ENCODE measurements around the gene OPA1.
"Not testable (repeated sequence)": the region's sequence is repeated elsewhere in the genome, so short reads cannot be mapped to it uniquely, and the experiment has no call there.

The OPA1 gene

DNA sequence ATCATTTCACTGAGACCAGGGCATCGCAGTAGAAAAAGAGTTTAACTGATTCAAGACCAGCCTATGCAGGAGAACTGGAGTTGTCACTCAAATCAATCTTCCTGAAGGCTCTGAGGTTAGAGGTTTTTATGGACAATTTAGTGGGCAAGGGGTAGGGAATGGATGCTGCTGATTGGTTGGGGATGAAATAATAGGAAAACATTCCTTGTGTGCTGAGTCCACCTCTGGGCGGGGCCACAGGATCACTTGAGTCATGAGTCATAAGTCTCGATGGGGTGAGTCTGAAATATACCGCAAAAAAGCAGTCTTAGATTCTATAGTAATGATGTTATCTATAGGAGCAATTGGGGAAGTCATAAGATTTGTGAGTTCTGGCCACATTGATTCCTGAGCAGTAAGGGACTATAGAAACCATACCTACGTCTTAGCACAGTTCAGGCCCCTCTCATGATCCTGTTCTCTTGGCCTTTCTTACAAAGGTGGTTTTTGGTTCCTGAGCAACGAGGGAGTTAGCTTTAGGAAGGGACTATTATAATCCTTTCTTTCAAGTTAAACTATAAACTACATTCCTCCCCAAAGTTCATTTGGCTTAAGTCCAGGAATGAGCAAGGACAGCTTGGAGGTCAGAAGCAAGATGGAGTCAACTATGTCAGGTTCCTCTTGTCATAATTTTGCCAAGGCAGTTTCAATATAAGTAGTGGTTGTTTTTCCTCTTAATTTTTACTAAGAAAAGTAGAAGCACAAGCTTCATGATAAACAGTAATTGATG lies 2.7 kb upstream of the OPA1 start:
- no peak for DNase-seq (ENCODE audit: low spot score)

- DNase-seq (ENCODE audit: low spot score) = peak; percentile 57
These were observed 641 bp downstream of the OPA1 start for GRCh38 chr3:193593668-193594030.

DNA sequence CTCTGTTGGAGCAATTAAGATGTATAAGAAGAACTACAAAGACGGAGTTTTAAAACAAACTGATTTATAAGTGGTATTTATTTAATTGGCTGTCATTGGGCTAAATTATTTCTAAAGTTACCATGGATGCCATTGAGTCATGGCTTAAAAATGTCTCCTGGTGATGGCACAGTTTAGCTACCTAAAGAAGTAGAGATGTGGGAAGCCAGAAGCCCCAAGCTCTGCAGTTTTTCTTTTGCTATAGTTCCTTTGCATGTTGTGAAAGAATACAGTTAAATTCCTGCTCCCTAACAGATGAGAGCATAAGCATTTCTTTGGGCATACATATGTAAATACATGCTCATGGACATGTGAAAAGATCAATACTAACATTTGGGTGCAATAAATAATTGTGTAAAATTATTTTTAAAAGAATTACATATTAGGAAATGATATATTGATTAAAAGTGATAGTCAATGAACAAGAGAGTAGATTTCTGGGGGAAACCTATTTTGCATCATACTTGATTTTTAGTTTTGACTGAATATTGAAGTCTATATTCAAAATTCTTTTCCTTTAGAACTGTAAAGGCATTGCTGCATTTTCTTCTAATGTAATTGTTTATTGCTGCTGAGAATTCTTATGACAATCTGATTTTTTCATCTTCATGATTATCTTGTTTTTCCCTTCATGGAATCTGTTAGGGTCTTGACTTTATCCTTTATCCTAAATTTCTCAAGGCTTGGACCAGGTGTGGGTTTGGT lies 2.1 kb downstream of the OPA1 start:
- no peak for DNase-seq (ENCODE audit: low spot score)

- DNase-seq (ENCODE audit: low spot score) = no peak
These were observed 3.0 kb downstream of the OPA1 start for GRCh38 chr3:193595939-193596487.

DNA sequence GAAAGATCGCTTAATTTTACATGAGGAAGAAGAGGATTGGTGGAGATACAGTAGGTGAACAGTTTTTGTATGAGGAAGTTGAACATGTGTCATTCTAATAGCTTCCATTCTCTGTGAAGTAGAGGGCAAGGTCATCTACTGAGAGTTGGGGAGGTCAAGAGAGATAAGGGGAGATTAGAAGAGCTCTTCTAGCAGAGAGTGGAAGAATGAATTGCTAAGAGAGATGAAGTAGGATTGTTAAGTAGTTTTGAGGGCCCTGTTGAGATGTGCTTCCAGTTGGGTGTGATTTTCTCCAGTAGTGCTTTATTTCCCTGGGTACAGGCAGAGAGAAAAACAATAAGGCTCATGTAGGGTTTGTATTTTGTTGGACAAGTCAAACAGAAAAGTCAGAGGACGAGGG lies 5.2 kb downstream of the OPA1 start:
- no peak for DNase-seq (ENCODE audit: low spot score)

- DNase-seq (ENCODE audit: low spot score) = no peak
These were observed 6.4 kb downstream of the OPA1 start for GRCh38 chr3:193599393-193599792.

- peak; percentile 69 for DNase-seq (ENCODE audit: low spot score)
These were observed 12.9 kb downstream of the OPA1 start for GRCh38 chr3:193605876-193606275.

- not testable (repeated sequence) for DNase-seq (ENCODE audit: low spot score)
These were observed 13.9 kb downstream of the OPA1 start for GRCh38 chr3:193606892-193607291.

DNA sequence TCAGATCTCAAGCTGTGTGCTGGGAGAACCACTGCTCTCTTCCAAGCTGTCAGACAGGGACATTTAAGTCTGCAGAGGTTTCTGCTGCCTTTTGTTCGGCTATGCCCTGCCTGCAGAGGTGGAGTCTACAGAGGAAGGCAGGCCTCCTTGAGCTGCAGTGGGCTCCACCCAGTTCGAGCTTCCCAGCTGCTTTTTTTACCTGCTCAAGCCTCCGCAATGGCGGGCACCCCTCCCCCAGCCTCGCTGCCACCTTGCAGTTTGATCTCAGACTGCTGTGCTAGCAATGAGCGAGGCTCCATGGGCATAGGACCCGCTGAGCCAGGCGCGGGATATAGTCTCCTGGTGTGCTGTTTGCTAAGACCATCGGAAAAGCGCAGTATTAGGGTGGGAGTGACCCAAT lies 17.5 kb downstream of the OPA1 start:
- not testable (repeated sequence) for DNase-seq (ENCODE audit: low spot score)

GRCh38 chr3:193614430-193614829 lies 21.4 kb downstream of the OPA1 start:
- no peak for DNase-seq (ENCODE audit: low spot score)

GRCh38 chr3:193617628-193618027 lies 24.6 kb downstream of the OPA1 start:
- no peak for DNase-seq (ENCODE audit: low spot score)

DNA sequence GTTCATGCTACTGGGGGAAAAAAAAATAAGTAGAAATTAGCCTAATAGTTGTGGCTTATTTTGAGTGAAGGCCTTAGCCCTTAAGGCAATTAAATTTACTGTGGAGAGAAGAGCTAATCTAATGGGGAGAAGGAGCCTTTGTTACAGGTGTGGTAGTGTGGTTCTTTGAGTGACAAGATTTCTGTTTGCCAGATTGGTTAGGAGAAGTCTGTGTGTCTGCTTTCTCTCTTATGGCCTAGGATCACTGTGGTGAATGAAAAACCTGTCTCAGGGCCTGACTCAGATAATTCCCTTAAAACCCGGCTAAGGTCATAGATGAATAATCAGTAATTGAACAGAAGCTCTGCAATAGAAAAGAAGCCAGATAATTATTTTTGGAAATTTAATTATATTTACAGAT lies 27.0 kb downstream of the OPA1 start:
- peak; percentile 60 for DNase-seq (ENCODE audit: low spot score)

GRCh38 chr3:193620650-193621049 lies 27.6 kb downstream of the OPA1 start:
- peak; percentile 83 for DNase-seq (ENCODE audit: low spot score)

GRCh38 chr3:193621127-193621526 lies 28.1 kb downstream of the OPA1 start:
- DNase-seq (ENCODE audit: low spot score) = peak; percentile 32

DNA sequence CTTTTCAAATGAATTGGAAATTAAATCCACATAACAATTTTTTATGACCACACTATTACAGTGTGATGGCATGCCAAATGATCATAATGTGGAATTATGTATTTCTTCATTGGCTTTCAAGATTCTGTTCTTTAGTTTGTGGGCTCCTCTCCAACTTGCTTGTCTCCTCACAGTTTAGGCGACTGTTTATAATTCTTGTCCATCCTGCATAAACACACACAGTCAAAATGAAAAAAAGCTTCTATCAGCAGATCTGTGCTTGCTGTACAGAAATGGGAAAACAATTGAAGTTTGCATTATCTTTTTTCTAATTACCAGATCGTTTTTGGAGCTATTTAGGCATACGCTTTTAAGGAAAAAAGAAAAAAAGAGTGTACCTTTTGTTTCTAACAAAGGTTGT lies 37.0 kb downstream of the OPA1 start:
- no peak for DNase-seq (ENCODE audit: low spot score)

DNA sequence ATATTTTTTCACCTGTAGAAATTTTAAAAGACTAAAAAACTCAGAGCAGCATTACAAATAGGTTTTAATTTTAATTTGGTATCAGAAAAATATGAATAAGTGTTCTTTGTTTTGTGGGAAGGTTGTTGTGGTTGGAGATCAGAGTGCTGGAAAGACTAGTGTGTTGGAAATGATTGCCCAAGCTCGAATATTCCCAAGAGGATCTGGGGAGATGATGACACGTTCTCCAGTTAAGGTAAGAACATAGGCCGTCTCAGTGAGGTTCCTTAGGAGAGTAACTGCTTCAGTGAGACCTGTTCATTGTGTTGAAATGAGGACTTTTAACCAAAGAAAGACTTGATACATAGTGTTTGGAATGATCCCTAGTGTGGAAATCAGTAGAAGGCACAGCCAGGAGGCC lies 44.8 kb downstream of the OPA1 start:
- DNase-seq (ENCODE audit: low spot score) = no peak

GRCh38 chr3:193638833-193639232 lies 45.8 kb downstream of the OPA1 start:
- DNase-seq (ENCODE audit: low spot score) = no peak

DNA sequence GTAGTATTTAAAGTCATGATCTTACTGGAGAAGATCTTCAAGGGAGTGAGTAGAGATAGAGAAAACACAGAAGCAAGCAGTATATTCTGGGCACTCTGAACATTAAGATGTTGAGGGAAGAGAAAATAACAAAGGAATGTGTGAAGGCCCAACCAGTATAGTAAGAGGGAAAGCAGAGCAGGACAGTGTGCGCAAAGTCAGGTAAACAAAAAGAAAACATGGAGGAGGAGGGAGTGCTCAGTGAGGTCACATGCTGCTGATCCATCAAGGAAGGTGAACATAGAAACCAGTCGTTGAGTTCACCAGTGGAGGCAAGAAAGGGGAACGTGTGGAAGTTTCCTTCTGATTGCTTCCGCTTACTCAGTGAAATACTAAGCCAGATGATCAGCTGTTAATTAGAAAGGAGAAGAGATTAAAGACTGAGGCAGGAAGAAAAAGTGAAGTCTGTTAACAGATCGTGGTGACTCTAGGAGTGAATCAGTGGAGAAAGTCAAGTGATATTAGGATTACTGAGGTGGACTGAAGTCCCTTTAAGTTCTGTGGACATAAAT lies 47.2 kb downstream of the OPA1 start:
- no peak for DNase-seq (ENCODE audit: low spot score)

DNA sequence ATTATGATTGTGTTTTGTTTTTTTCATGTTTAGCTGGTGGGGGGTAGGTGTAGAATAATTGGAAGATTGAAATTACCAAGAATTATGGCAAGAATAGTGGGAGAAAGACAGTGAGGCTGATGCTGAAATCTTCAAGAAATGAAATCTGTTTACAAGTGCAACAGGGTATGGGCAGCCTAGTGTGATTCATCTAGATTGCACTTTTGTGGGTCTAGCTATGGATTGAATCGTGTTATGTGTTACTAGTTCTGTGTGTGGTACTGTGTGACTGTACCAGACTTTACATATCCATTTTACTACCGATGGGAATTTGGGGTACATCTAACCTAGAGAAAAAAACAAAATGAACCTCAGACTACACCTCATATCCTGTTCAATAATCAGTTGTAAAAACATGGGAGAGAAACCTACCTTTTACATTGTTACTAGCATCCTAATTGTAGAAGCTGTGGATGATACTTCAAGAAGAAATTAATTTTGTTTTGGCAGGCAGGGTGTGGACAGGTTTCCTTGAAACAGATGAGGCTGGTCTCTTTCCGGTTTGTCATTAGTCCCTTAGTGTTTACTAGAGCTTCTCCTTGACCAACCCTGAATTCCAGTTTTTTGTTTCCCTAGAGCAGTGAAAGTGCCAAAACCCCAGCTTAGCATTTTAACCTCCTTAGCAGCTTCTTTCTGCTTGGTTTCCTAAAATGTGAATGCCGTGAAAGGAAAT lies 47.9 kb downstream of the OPA1 start:
- no peak for DNase-seq (ENCODE audit: low spot score)

DNA sequence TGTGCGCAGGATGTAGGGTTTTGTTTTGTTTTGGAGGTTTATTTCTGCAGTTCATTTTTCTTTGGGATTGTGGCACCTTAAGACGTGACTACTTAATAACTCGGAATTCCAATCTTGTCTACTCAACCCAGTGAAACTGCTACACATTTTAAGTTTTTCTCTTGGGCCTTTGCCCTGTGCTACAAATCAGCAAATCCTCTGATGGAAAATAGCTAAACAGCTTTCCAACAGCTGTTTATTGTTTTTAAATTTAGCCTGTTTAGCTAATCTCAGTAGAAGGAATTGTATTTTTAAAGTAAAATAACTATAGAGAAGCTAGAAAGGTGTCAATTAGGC lies 48.4 kb downstream of the OPA1 start:
- DNase-seq (ENCODE audit: low spot score) = no peak

GRCh38 chr3:193645806-193646205 lies 52.8 kb downstream of the OPA1 start:
- no peak for DNase-seq (ENCODE audit: low spot score)

DNA sequence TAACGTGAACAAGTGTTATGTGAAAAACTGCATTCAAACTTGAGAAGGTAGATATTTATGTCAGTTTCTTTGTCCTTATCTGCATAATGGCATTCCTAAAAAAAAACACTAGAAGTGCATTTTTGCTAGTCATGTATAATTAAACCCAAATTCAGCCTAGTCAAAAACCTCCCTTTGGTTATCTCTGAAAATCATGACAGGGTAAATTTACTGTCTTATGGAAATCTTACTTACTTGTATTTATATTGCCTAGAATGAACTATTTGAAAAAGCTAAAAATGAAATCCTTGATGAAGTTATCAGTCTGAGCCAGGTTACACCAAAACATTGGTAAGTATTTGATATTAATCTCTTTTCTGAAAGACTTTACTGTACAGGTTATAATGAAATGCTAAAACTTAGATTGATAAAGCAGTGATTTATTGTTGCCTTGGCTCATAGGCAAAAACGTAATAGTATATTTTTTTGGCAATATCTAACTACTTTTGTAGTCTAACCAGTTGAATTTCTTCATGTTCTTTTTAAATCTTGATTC lies 55.6 kb downstream of the OPA1 start:
- no peak for DNase-seq (ENCODE audit: low spot score)

Data from activated CD4-positive, alpha-beta T cell treated with anti-CD3 and anti-CD28 coated beads, Interleukin-2, Interleukin-4, amounts not matched to agents 100 ng/mL and 50 ng/mL, durations not matched to agents 16 hours and 8 hours (primary cell).